HG03095 (cell line): ENCODE measurements around the gene CHPF2.

ENCODE experiments used
- ATAC-seq: cut with Tn5 transposase; IDR thresholded peaks from one replicate; pipeline ENCODE4 v1.9.1; 2021; ENCODE audit warnings: moderate library complexity; ENCODE audit not compliant: unreplicated experiment

CHPF2 gene

DNA sequence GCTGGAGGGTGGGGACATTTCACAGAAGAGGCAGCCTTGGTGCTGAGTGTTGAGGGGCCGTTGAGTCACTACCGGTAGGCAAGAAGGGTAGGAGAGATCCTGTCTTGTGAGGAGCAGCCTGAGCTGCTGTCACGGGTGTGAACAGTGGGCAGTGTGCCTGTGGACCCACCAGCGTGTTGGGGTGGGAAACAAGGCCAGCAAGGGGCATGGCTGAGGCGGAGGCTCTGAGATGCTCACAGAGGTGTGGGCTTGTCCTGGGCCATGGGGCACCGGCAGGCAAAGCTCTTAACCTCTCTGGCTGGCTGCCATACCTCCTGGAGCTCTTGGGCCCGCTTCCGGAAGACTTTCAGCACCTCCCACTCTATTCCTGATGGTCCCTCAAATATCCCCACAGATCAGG is 49.8 kb downstream of the CHPF2 start:
- ATAC-seq = no peak

DNA sequence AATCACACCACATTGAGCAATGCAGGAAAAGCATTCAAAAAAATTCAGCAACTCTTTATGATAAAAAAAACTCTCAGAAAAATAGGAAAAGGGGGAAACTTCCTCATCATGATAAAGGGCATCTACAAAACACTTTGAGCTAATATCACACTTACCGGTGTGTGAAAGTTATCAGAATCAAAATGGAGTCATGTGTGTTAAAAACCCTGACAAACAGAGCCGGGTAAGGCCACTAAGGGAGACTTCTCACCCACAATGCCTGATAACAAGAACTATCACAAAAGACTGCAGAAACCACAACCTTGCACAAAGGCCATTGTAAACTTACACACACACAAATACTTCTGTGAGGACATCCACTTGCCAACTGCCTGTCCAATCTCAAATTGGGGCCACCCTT is 51.0 kb downstream of the CHPF2 start:
- ATAC-seq = no peak

DNA sequence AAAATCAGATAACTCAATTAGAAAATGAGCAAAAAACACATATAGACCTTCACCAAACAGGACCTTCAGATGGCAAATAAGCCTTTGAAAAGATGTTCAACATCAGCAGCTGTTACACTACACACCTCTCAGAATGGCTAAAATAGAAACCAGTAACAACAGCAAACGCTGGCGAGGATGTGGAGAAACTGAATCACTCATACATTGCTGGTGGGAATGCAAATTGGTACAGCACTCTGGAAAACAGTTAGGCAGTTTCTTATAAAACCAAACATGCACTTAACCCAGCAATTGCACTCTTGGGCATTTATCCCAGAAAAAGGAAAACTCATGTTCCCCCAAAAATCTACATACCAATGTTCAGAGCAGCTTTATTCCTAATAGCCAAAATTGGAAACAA is 53.9 kb downstream of the CHPF2 start:
- no peak for ATAC-seq
